Mucosa of descending colon (tissue), 3 donors: ENCODE results near the gene CENPT. TPM values are rescaled to one million over a fixed set of nuclear protein-coding genes. Genes with fewer than 3 reads are reported as not detected.

Source experiments
- ATAC-seq: fragments of 200-7000 bp; cut with Tn5 transposase; one replicate; pipeline ENCODE4 v1.9.1; 2020; ENCODE audit warnings: mild to moderate bottlenecking, moderate library complexity
- DNase-seq, 3 donors: peaks; one replicate each; pipeline ENCODE4 v3.0.0-alpha.2; 2020
- H3K36me3 ChIP-seq: fragments of 200-600 bp; one replicate; pipeline ENCODE4 v1.8.0; 2021; ENCODE audit warnings: low read depth, mild to moderate bottlenecking
- H3K4me1 ChIP-seq: fragments of 200-600 bp; one replicate; pipeline ENCODE4 v1.8.0; 2021; ENCODE audit warnings: low read depth, mild to moderate bottlenecking
- H3K4me3 ChIP-seq: fragments of 200-600 bp; one replicate; pipeline ENCODE4 v1.8.0; 2021; ENCODE audit warnings: mild to moderate bottlenecking
- H3K9me3 ChIP-seq: fragments of 200-600 bp; one replicate; pipeline ENCODE4 v1.8.0; 2021; ENCODE audit warnings: mild to moderate bottlenecking
- intact Hi-C, 2 donors: fragments of 100-400 bp; cut with DNase I in 1 of 2; cut with micrococcal nuclease in 1 of 2; formaldehyde crosslinking; loops; one replicate each; pipeline versions ENCODE4 v1.11.0 to v1.11.1; 2022; cut with DNase I, micrococcal nuclease
- total RNA-seq, 3 donors: library from RNA; stranded (reverse); fragmentation: NEBNext Ultra II Directional in 2 of 3; extraction: Animal tissue kit (Norgen Biotek cat#: 25700) in 2 of 3; gene quantifications; one replicate each; pipeline versions ENCODE4 v1.2.1 to v1.2.4, GENCODE V29; 2021 to 2023
- TF ChIP-seq, protein P1 (sequence below): fragments of 200-600 bp; IDR thresholded peaks from one replicate; pipeline ENCODE4 v1.8.0; 2022; ENCODE audit warnings: antibody characterized with exemption, mild to moderate bottlenecking
- donor health status: DM: no; HTN: no; CAD: no; lungs with moderate emphysema.
- donor health status: DM: no; HTN: no; CAD: no.
- donor health status: DM: no; HTN: yes; CAD: no.

The CENPT gene
- total RNA-seq, 3 donors from 2014 or later: 33.2 to 55.0 (median 36.6) TPM

GRCh38 chr16:67781565-67781921 is 66.0 kb downstream of the CENPT start:
- DNase-seq (no peak), ATAC-seq (peak; percentile 17)
- no peaks in the 10 kb centered on the region for H3K36me3 ChIP-seq
- intact Hi-C loops: no loop called here
- TF ChIP-seq, protein P1, sequence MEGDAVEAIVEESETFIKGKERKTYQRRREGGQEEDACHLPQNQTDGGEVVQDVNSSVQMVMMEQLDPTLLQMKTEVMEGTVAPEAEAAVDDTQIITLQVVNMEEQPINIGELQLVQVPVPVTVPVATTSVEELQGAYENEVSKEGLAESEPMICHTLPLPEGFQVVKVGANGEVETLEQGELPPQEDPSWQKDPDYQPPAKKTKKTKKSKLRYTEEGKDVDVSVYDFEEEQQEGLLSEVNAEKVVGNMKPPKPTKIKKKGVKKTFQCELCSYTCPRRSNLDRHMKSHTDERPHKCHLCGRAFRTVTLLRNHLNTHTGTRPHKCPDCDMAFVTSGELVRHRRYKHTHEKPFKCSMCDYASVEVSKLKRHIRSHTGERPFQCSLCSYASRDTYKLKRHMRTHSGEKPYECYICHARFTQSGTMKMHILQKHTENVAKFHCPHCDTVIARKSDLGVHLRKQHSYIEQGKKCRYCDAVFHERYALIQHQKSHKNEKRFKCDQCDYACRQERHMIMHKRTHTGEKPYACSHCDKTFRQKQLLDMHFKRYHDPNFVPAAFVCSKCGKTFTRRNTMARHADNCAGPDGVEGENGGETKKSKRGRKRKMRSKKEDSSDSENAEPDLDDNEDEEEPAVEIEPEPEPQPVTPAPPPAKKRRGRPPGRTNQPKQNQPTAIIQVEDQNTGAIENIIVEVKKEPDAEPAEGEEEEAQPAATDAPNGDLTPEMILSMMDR: no peak
- H3K4me1 ChIP-seq: no peaks in the 10 kb centered on the region
- H3K4me3 ChIP-seq: no peak overlapping the region
- H3K9me3 ChIP-seq: no peaks in the 10 kb centered on the region

GRCh38 chr16:67780847-67781564 is 66.5 kb downstream of the CENPT start:
- ATAC-seq (peak; percentile 71), DNase-seq (peak in 1 of 3 donors; percentile 17)
- H3K36me3 ChIP-seq: no peaks in the 10 kb centered on the region
- TF ChIP-seq, protein P1: no peak
- H3K4me1 ChIP-seq: no peaks in the 10 kb centered on the region
- no peaks in the 10 kb centered on the region for H3K9me3 ChIP-seq
- no peak overlapping the region for H3K4me3 ChIP-seq
- intact Hi-C loops: no loop called here

DNA sequence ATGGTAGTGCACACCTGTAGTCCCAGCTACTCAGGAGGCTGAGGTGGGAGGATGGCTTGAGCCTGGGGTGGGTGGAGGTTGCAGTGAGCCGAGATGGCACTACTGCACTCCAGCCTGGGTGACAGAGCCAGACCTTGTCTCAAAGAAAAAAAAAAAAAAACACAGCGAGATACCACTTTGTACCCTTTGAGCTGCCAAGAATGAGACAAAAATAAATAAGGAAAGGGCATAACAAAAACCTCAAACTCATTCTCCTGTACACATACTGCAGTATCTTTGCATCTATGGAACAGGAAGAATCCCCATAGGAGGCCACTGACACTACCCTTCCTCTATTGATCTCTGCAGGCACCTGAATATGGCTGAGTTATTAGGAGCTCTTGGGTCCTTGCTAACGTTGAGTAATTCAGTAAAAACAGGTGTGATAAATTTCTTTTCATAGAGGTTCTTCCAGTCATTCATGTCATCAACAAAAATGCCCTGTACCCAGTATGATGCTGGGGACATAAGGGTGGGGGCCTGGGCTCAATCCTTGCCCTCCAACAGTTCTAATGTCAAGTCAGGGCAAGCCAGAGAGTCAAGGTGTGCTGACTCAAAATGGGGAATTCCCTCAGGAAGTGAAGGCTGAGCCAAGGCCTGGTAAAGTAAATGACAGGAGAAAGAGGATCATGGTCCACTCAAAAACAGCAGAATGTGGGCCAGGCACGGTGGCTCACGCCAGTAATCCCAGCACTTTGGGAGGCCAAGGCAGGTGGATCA is 68.1 kb downstream of the CENPT start:
- no peaks in the 10 kb centered on the region for H3K9me3 ChIP-seq
- H3K4me1 ChIP-seq: no peaks in the 10 kb centered on the region
- H3K4me3 ChIP-seq: no peak overlapping the region
- no peak for DNase-seq
- intact Hi-C loops: no loop called here
- TF ChIP-seq, protein P1: no peak
- H3K36me3 ChIP-seq: no peaks in the 10 kb centered on the region
- peak; percentile 47 for ATAC-seq

Other genes starting within 250 kb of the CENPT start
- gene CARMIL2, start 202.5 kb downstream of the CENPT start, total RNA-seq: 1 to 10 TPM; 1.8 to 4.9 (median 4.2) TPM
- gene ACD, start 187.4 kb downstream of the CENPT start, total RNA-seq: 10 to 100 TPM in 2 of 3 donors, 1 to 10 TPM in 1; 8.9 to 17.1 (median 11.5) TPM
- gene PARD6A, start 186.7 kb downstream of the CENPT start, total RNA-seq: 1 to 10 TPM; 2.3 to 9.1 (median 3.7) TPM
- gene ENKD1, start 180.9 kb downstream of the CENPT start, total RNA-seq: 10 to 100 TPM in 1 of 3 donors, 1 to 10 TPM in 2; 8.5 to 23.3 (median 9.0) TPM
- gene C16orf86, start 180.9 kb downstream of the CENPT start, total RNA-seq: 1 to 10 TPM in 2 of 3 donors, under 1 TPM in 1; 0.67 to 6.8 (median 1.2) TPM
- gene GFOD2, start 128.4 kb downstream of the CENPT start, total RNA-seq: 10 to 100 TPM; 25.6 to 29.2 (median 27.9) TPM
- 10 to 100 TPM; 19.6 to 24.1 (median 20.6) TPM for gene RANBP10, start 41.1 kb downstream of the CENPT start, total RNA-seq
- gene TSNAXIP1, start 40.8 kb downstream of the CENPT start, total RNA-seq: 1 to 10 TPM in 1 of 3 donors, under 1 TPM in 2; 0.41 to 2.0 (median 0.48) TPM
- 10 to 100 TPM; 18.1 to 43.3 (median 20.5) TPM for gene THAP11, start 5.4 kb downstream of the CENPT start, total RNA-seq
- gene NUTF2, start 760 bp downstream of the CENPT start, total RNA-seq: 10 to 100 TPM; 56.0 to 69.3 (median 58.0) TPM
- 10 to 100 TPM; 58.3 to 82.0 (median 64.6) TPM for gene EDC4, start 25.4 kb upstream of the CENPT start, total RNA-seq
- under 1 TPM in 2 of 3 donors, not detected in 1; 0.49 to 0.99 TPM for gene NRN1L, start 37.2 kb upstream of the CENPT start, total RNA-seq
- 10 to 100 TPM; 33.8 to 43.3 (median 38.1) TPM for gene PSKH1, start 45.6 kb upstream of the CENPT start, total RNA-seq
- 1 to 10 TPM in 1 of 3 donors, under 1 TPM in 2; 0.61 to 2.3 (median 0.80) TPM for gene CTRL, start 84.2 kb upstream of the CENPT start, total RNA-seq
- 100 to 1,000 TPM in 2 of 3 donors, 10 to 100 TPM in 1; 96.9 to 175 (median 139) TPM for gene PSMB10, start 89.2 kb upstream of the CENPT start, total RNA-seq
- 10 to 100 TPM in 1 of 3 donors, 1 to 10 TPM in 2; 2.2 to 20.3 (median 9.4) TPM for gene LCAT, start 96.4 kb upstream of the CENPT start, total RNA-seq
- 10 to 100 TPM in 2 of 3 donors, 1 to 10 TPM in 1; 4.0 to 68.5 (median 22.2) TPM for gene SLC12A4, start 120.9 kb upstream of the CENPT start, total RNA-seq
- gene DPEP3, start 132.8 kb upstream of the CENPT start, total RNA-seq: not detected
- 1 to 10 TPM; 1.5 to 2.8 (median 1.6) TPM for gene DPEP2, start 151.8 kb upstream of the CENPT start, total RNA-seq
- gene DPEP2NB, start 168.2 kb upstream of the CENPT start, total RNA-seq: not detected
- gene DDX28, start 175.5 kb upstream of the CENPT start, total RNA-seq: 1 to 10 TPM; 6.1 to 7.2 (median 6.8) TPM
- 10 to 100 TPM; 11.6 to 13.5 (median 12.6) TPM for gene DUS2, start 175.6 kb upstream of the CENPT start, total RNA-seq
- 10 to 100 TPM; 24.2 to 44.0 (median 25.5) TPM for gene NFATC3, start 237.7 kb upstream of the CENPT start, total RNA-seq